ENCODE measurements around the gene OLFML2A. TPM values are rescaled to one million over a fixed set of nuclear protein-coding genes. Genes with fewer than 3 reads are reported as not detected.
"Not testable (repeated sequence)": the region's sequence is repeated elsewhere in the genome, so short reads cannot be mapped to it uniquely, and the experiment has no call there.

OLFML2A gene
- total RNA-seq = 2.5 TPM

GRCh38 chr9:124776954-124777648 lies at the start of gene OLFML2A:
Gene OLFML2A (plus strand): TSS chr9:124777133. CDS start chr9:124777271, 138 bp downstream.
- DNase-seq = no peak

- DNase-seq = no peak
These were observed 46.2 kb upstream of the OLFML2A start for GRCh38 chr9:124730772-124731171.

- no peak for DNase-seq
These were observed 42.8 kb upstream of the OLFML2A start for GRCh38 chr9:124733964-124734740.

GRCh38 chr9:124734741-124735083 lies 42.2 kb upstream of the OLFML2A start:
- not testable (repeated sequence) for DNase-seq

- DNase-seq = no peak
These were observed 41.8 kb upstream of the OLFML2A start for GRCh38 chr9:124735121-124735520.

- not testable (repeated sequence) for DNase-seq
These were observed 38.9 kb upstream of the OLFML2A start for GRCh38 chr9:124738075-124738474.

GRCh38 chr9:124739360-124739759 lies 37.6 kb upstream of the OLFML2A start:
- DNase-seq = no peak

GRCh38 chr9:124741149-124741548 lies 35.8 kb upstream of the OLFML2A start:
- DNase-seq = no peak

- no peak for DNase-seq
These were observed 35.3 kb upstream of the OLFML2A start for GRCh38 chr9:124741662-124742061.

GRCh38 chr9:124742940-124743339 lies 34.0 kb upstream of the OLFML2A start:
- DNase-seq = no peak

GRCh38 chr9:124743686-124744348 lies 33.1 kb upstream of the OLFML2A start:
- no peak for DNase-seq

- no peak for DNase-seq
These were observed 29.9 kb upstream of the OLFML2A start for GRCh38 chr9:124747065-124747464.

GRCh38 chr9:124749284-124749683 lies 27.6 kb upstream of the OLFML2A start:
- no peak for DNase-seq

GRCh38 chr9:124749781-124750180 lies 27.2 kb upstream of the OLFML2A start:
- no peak for DNase-seq

- DNase-seq = no peak
These were observed 24.0 kb upstream of the OLFML2A start for GRCh38 chr9:124752967-124753366.

- DNase-seq = no peak
These were observed 22.6 kb upstream of the OLFML2A start for GRCh38 chr9:124754289-124754688.

GRCh38 chr9:124755061-124755460 lies 21.9 kb upstream of the OLFML2A start:
- no peak for DNase-seq

GRCh38 chr9:124756011-124756410 lies 20.9 kb upstream of the OLFML2A start:
- no peak for DNase-seq

GRCh38 chr9:124757616-124758015 lies 19.3 kb upstream of the OLFML2A start:
- DNase-seq = no peak

GRCh38 chr9:124758061-124758460 lies 18.9 kb upstream of the OLFML2A start:
- DNase-seq = no peak

GRCh38 chr9:124758691-124759090 lies 18.2 kb upstream of the OLFML2A start:
- DNase-seq = no peak

GRCh38 chr9:124759327-124759726 lies 17.6 kb upstream of the OLFML2A start:
- DNase-seq = no peak

GRCh38 chr9:124760719-124761118 lies 16.2 kb upstream of the OLFML2A start:
- DNase-seq = no peak

Measured in occipital lobe (tissue), 2 donors.